GM19328 (cell line): Measurements from ENCODE around the gene ANKRD39.

Experiments used
- ATAC-seq: cut with Tn5 transposase; IDR thresholded peaks from one replicate; pipeline ENCODE4 v1.9.1; 2021; ENCODE audit warnings: mild to moderate bottlenecking, moderate library complexity; ENCODE audit not compliant: unreplicated experiment

ANKRD39 gene

DNA sequence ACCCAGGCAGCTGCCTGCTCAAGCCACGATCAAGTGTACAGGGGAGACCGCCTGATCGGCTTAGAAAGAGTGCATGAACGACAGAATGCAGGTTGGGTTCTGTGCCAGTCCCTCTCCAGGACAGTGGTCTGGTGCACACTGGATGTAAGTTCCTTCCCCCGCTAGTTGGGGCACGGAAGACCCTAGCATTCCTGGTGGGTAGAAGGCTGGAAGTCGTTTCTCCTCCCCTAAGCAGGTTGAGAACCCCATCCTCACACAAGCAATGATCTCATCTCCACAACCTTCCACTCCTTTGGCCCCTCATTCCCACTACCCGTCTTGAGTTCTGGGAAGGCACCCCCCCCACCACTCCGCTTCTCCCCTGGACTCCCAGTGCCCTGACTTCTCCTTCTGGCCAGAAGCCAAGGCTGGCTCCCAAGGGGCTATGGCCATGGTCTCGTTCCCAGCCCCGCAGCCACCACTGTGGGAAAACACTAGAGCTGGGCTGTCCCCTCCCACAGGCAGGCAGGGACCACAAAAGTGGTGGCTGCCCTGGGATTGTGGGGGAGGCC is 1.4 kb upstream of the ANKRD39 start:
- no peak for ATAC-seq

DNA sequence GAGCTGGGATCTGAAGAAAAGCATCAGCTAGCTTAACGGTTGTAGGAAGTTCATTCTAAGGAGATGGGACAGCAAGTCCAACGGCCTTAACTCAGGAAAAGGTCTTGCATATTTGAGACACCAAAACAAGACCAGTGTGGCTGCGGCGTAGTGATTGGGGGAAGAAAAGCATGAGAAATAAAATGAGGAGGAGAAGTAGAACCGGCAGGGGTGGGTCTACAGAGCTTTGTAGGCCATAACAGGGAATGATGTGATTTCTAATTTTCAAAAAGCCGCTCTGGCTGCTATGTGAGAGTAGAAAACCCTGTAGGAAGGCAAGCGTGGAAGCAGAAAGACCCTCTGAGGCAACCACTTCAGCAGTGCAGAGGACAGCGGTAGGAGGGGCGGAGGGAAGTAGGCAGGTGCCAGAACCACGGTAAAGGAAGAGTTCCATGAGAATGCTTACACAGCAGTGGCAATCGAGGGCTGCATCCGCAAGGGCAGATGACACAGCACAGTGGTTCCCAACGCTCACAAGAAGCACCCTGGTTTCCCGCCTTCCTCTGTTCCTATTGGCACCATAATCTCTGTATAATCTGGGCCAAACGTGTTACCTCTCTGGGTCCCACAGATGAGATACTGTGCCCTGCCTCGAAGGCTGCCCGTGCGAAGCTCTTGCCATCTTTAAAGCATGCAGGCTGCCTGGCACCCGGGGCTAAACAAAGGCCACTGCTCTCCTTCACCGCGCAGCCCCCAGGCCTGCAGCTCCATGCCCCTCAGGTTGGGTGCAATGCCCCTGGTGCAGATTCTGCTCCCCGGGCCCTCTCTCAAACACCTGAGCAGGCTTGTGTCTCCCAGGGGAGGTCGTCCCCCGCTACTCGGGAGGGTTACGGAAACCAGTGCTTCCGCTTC is 795 bp downstream of the ANKRD39 start:
- no peak for ATAC-seq

DNA sequence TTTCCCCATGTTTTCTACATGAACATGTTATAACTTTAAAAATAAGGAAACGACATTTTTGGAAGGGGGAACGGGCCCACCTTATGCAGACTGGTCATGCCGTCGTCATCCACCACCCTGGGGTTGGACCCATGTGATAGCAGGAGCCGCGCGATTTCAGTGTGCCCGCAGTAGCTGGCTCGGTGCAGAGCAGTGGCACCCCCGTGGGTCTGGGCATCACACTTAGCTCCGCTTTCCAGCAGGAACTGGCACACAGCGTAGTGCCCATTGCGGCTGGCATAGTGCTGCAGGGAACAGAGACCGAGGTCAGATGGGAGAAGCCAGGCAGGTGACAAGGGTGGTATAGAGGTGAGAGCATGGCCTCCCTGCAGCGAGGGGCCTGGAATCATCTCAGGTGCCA is 4.5 kb downstream of the ANKRD39 start:
- no peak for ATAC-seq

DNA sequence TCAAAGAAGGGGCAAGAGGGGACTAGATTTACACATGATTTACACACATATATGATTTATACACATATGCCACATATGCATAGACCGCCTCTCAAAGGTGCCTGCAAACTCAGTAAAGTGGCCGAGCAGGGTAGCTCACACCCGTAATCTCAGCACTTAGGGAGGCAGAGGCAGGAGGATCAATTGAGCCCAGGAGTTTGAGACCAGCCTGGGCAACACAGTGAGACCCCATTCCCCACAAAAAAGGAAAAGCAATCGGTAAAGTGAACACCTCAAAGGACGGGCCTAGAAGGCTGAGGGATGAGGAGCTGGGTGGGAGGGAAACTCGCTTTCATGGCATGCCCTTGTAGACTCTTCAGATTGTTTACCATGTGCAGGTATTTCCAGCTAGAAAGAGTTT is 5.1 kb downstream of the ANKRD39 start:
- no peak for ATAC-seq

DNA sequence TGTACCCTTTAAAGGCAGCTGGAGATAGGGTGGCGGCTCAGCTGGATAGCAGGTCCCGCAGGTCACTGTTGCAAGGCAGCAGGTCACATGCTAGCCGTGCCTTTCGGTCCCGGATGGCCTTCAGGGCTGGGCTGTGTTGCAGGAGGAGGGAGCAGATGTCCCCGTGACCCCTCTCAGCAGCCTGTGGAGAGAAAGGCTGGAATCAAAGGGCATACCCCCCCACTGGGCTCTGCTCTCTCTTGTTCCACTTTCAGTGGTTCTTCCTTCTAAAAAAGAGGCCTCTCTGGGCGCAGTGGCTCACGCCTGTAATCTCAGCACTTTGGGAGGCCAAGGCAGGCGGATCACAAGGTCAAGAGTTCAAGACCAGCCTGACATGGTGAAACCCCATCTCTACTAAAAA is 9.6 kb downstream of the ANKRD39 start:
- no peak for ATAC-seq

DNA sequence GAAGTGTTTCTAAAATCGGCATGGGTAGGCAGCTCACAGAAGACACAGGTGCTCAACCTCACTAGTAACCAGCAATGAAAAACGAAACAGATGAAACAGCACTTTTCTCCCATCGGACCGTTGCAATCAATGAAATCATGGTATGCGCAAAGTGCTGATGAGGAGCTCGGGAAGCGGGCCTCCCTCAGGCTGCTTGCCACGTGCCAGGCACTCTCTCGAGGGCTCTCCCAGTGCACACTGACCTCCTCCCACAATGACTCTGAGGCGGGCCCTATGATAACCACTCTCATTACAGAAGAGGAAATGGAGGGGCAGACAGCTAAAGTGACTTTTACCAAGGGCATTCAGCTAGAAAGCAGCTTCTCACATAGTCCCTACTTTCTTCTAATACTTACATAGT is 10.2 kb downstream of the ANKRD39 start:
- no peak for ATAC-seq

DNA sequence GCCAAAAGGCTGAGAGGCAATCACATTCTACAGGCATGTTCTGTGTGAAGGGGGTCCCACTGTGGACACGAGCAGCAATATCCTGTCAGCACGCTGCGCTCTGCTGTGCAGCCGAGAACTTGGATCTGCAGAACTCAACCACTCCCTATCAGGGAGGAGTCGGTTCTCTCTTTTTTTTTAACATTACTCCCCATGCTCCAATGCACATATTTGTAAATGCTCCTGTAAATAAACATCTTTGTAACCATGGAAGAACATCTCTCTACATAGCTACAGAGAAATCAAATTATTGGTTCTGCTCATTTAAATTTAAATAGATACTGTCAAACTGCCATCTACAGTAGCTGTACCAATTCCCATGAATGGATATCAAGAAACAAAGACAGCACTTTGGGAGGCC is 11.0 kb downstream of the ANKRD39 start:
- ATAC-seq: no peak

DNA sequence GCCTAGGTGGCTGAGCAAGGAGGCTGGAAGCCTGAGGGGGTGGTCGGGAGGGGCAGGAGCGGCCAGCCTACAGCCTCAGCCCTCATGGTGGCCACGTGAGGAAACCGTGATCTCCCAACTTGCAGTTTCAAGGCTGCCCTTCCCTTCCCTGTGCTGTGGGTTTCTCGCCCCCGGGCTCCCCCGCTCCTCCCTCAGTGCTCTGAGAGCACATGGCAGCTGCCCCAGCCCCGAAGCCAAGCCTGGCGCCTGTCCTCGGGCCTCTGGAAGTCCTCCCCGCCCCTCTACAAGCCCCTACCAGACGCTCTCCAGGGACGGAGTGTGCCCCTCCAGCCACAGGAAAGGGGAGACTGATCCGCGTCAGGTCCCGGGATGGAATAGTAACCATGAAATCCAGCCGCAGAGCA is 13.4 kb downstream of the ANKRD39 start:
- ATAC-seq: no peak

DNA sequence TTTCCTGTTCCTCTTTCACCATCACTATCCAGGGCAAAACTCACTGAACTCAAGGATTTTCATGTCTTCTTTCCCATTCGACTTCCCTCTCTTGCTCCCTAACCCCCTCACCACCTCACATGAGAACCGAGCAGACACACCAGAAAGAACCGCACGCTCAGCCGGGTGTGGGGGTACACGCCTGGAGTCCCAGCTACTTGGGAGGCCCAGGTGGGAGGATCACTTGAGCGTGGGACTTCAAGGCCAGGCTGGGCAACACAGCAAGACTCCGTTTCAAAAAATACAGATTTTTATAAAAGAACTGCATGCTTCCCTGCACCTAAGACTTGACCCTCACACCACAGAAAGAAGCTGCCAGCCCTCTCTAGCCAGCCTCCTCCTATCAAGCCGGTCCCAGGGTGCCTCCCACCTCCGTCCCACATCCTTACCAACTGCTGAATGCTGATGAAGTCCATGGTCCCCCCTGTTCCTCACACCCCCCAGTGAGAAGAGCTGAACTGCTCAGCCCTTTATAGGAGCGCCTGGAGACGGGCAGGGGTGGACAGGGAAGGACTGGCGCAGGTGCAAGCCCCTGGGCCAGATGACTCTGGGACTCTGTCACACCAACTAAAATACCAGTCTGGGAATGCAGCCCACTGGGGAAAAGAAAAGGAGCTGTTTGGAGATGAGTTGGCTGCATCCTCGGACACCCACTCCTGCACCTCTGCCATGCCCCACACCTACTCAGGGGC is 14.1 kb downstream of the ANKRD39 start, which contains the start of gene ANKRD23:
TSS of gene ANKRD23 (minus strand) at position 484 of the 731 bp plus-strand sequence. CDS start at position 455, 29 bp downstream.
- no peak for ATAC-seq

DNA sequence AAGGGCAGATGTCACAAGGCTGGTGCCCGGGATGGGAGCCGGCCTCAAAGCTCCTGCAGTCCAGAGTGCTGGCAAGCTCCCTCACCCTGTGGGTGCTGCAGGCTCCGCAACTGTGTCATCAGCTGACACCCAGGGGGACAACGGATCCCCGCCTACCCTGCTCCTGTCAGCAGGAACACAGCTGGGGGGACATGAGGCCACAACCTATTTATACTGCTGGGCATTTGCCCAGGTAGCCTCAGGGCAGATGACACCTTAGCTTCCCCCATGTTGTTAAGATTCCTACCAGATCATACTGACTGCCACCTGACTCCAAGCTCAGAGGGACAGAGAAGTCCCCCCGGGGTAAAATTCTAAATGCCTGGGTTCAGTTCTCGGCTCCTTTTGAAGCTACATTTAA is 15.2 kb downstream of the ANKRD39 start:
- ATAC-seq: no peak

DNA sequence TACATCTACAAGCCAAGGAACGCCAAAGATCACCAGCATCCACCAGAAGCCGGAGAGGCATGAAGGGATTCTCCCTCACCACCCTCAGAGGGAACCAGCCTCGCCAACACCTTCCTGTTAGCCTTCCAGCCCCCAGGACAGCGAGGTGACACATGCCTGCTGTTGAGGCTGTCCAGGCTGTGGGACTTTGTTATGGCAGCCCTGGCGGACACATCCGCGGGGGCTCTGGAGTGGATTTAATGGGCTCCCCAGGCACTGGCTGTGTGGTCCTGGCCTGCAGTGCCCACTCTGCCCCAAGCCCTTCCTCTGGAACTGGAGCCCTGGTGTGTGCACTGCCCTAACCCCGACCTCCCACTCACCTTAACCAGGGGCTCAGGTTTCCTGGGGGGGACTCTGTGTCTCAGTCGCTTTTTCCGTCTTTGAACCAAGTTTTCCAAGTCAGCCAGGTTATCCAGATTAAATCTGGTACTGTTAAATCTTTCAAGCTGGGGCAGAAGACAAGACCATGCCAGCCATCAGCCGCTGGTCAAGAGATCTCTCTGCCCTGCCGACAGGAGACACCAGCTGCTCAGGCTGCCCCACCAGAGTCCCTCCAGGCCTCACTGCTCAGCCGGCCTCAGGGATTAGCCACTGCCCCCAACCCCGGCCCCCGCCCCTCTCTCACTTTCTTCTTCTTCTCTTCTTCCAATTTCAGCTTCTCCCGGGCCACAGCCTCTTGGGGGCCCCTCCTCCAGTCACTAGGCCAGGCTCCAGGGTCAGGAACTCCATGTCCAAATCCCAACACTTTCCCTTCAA is 15.9 kb downstream of the ANKRD39 start:
- no peak for ATAC-seq

DNA sequence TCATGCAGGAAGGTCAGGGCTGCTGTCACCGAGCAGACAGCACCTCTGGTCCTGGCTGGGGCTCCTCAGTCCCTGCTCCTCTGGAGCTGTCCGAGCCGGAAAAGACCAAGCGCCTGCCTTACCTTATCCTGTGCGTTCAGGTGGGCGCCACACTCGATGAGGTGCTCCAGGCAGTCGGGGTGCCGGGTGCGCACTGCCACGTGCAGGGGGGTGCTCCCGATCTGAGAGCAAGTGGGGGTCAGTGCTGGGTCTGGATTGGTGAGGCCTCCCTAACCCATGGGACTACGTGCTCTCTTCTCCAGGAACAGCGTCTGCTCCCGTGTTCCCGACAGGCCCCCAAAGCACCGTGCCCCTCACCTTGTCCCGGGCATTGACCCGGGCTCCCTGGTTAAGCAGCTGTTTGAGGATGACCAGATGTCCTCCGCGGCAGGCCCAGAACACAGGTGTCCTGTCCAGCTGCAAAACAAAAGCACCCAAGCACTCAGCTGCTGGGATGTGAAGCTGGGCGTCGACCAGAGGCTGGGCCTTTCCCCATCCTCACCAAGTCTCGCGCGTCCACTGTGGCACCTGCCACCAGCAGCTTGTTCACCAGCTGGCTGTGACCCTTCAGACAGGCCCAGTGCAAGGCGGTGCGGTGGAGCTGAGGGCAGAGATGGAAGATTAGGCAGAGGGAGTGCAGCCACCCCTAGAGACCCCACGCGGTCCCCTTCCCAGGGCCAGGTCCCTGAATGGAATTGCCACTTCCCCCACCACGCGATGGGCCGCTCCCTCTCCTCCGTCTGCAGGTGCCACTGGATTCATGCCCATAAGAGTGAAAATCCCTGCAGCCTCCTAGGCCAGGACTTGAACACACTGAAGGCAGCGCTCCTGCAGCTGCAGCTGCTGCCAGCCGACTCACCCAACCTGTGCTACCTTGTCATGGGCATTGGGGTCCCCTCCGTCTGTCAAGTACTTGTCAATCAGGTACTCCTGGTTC is 17.7 kb downstream of the ANKRD39 start:
- no peak for ATAC-seq

DNA sequence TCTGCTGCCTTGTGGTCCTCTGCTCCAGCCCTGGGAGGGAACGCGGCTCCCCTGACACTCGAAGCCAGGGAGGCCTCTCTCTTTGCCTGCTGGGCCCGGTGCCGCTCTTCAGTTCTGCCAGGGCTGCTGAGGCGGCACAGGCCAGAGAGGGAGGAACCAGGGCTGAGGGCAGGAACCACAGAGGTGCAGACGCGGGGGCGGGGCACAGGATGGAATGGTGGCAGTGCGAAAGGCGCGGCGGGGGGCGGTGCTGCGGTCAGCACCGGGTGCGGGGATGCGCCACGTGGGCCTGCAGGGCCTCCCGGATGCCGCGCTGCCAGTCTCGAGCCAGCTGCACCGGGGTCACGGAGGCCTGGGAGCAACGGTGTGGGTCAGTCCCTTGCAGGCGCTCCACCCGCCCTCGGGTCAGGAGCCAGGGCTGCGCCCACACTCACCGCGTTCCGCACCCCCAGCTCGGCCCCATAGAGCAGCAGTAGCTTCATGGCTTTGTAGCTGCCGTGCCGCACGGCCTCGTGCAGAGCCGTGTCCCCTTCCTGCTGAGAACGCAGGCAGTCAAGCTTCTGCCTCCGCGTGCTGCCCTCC is 18.4 kb downstream of the ANKRD39 start:
- ATAC-seq: no peak

DNA sequence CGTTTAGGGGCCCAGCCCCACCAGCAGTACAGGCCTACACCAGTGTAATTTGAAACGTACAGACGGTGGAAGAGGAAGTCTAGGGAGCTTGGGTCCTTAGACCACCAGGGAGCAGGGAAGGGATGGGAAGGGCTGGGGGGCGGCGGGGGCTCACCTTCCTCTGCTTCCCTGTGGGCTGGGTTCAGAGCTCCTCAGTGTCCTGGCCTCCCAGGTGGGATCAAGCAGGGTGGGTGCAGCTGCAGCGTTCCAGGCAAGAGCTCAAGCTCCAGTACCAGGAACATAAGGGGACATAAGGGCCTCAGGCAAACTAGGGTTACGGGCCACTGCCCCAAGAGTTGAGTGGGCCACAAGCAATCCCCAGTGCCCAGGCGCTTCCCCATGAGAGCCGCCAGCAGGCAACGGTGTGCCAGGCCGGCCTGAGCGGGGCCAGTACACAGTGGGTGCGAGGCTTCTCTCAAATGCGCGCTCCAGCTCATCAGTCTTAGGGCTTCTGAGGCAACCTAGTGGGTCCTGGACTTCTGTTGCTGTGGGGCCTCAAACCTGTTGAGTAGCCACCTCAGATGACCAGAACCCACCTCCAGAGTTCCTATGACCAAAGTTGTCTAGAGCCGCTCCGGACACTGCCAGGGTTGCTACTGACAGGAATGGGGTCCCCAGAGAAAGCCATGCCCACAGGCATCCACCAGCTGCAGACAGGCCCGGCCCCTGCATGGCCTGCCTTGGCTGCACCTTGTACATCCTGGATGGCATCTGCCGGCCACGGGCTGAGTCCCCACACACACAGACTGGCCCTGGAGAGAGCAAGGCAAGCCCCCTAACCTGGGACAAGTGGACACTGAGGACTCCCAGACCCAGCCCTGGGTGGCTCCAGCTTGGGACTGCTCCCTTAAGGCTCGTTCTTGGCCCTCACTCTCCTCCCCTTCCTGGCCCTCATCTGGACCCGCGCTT is 19.2 kb downstream of the ANKRD39 start:
- ATAC-seq: no peak

DNA sequence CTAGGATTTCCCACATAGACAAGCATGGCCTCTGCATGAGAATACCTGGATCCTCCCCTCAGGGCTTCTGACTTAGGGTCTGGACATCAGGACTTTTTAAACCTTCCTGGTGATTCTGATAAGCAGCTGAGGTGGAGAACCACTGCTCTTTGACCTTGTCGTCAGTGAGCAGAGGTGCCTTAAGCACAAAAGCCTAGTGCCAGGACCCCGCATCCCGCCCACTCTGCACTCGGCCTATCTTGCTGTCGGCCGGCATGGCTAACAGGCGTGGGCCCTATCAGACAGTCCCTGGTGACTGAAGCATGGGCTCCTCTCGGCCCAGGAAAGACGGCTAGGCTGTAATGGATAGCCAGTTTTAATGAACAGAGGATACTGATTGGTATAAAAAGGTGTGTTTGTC is 20.2 kb downstream of the ANKRD39 start:
- ATAC-seq: no peak

DNA sequence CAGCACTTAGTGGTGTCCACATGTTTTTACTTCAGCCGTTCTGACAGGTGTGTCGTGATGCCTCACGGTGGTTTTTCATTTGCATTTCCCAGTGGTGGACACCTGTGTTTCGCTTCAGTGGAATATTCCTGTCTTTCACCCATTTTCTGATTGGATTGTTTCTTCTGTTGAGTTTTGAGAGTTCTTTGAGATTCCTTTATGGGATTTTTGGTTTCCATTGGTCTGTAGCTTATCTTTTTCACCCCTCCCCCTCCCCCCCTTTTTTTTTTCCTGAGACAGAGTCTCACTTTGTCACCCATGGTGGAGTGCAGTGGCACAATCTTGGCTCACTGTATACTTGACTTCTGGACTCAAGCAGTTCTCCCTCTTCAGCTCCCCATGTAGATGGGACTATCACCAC is 22.0 kb downstream of the ANKRD39 start:
- ATAC-seq: no peak

DNA sequence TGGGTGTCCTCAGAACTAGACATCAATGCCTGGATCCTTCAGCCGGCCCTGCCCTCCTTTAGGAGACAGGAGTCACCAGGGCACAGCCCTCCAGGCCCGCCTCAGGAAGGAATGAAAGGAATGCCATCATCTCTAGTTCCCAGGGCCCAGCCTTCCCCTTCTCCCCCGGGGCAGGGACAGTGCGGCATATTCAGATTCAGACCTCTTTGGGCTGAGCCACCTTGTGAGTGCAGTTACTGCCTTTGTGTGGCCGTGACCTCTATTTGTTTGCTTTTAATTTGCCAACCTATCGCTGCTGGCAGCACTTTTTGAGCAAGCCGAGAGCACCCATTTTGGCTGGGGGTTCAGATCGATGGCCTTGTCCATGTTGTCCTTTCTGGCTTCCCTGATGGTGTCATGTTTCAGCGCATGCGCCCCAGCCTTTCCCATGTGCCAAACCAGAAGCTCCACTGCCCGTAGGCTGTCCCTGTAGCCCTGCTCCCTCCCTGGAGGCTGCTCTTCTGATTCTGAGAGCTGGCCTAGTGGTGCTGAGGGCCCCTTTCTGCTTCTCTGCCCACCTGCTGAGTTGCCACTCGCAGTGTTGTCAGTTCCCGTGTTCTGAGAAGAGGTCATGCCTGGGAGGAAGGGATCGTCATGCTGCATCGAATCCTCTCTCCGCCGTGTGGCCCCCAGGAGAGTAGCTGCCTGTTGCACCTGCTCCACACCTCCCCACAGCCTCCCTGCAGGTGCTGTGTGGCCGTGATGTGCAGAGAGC is 24.9 kb downstream of the ANKRD39 start:
- ATAC-seq: no peak

DNA sequence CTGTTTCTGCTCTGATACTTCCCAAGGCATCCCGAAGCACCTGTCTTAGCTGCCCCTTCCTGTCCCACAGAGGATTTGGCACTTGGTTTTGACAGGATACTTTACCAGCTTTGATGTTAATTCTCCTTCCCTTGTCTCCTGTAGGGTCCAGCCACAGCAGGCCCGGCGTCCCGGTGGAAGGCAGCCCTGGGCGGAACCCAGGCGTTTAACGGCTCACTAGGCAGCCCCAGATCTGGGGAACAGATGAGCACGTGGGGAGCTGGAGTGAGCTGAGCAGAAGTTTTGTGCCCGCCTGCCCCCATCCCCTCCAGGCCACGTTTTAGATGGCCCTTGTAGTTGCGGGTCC is 25.4 kb downstream of the ANKRD39 start:
- ATAC-seq: no peak
